NK-92 (cell line): Measurements from ENCODE around the gene LMO1.

ENCODE experiments used
- DNase-seq: peaks from one replicate; lab custom pipeline; 2025; ENCODE audit not compliant: unreplicated experiment; lab: John Stamatoyannopoulos, UW

Gene LMO1

DNA sequence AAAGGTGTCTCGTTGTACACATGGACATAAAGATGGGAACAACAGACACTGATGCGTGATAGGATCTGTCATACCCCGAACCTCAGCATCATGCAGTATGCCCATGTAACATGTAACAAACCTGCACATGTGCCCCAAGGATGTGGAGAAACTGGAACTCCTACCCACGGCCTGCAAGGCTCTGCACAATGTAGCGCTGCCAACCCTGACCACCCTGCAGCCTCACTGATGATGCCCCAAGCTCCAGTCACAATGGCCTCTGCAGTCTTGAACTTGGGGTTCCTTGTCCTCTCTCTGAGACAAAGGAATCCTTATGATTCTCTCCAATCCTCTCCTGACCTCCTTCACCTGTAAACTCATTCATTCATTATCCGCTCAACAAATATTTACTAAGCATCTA is 14.2 kb downstream of the LMO1 start:
- no peak for DNase-seq

DNA sequence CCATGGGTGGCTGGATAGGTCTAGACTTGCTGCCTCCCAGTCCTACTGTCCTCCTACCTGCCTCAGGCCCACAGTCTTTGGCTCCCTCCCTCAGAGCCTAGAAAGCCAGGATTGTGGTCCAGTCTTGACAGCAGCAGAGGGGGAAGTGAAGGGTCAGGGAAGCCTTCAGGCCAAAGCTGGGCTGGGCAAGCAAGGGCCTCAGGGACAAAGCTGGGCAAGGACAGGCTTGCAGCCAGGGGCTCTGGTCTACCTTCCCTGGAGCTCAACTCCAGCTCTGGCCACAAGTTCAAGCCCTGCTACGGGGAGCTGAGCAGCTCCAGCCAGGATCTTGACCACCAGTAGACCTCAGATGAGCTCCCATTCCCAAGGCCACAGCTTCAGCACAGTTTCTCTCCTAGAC is 14.9 kb downstream of the LMO1 start:
- DNase-seq = no peak

DNA sequence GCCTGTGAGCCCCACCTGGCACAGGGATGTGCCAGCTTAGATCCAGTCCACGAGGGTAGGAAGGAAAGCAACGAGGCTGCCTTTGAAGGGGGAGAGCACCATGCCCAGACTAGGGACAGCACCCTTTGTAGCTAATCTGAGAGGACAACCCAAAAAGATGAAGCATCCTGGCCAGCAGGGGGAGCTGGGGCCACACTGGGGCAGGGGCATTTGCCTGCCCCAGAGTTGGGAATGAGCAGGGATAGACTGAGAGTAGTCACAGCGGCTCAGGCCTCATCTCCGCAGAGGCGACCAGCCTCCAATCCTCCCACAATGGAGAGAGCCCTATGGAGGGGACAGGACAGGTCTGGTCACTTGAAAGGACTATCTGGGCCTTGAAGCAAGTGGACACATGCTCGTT is 16.4 kb downstream of the LMO1 start:
- DNase-seq = no peak

DNA sequence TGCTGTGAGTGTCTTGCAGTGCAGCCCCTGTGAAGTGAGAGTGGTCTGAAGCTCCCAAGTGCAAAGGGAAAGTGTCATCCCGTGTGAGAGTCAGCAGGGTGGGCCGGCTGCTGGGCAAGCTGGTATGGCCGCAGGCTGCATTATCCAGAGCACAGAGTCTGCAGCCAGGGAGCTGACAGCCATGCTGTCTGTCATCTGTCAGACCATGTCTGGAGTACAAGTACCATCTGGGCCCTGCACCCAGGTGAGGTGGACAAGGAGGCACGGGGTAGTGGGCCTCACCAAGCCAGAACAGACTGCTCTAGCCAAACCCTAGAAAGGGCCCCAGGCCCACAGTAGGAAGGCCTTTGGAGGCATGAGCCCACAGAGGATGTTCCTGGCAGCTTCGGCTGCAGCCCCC is 20.2 kb downstream of the LMO1 start:
- DNase-seq = no peak

DNA sequence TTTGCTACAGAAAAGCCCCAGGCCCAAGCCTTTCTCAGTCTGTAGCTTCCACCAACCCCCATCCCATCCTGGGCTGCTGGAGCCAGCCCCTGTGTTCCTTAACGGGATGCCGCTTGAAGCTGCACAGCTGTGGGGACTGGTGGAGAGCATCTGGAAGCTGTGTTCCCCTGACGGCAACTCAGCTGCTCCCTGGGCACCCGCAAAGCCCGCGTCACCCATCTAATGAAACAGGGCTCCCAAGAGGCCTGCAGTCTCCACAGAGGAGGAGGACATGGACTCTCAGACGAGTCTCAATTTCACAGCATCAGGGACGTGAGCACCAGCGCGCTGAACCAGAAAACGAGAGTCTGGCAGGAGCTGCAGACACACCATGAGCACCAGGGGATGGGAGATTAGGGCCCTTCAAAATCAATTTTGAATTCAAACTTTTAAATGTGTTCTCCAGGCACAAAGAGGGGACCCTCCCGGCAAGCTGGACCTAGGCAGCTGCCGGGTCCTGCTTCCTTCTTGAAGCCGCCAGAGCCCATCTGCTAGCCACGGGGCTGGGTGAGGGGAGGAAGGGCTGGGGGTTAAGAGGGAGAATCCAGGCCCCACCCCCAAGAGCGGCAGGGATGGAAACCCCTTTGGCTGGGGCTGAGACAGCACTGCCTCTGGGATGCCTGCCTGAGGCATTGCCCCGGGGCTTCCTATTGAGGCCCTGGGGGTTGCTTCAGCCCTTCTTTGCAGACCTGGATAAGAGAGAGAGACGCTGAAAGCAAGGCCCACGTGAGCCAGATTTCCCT is 21.0 kb downstream of the LMO1 start:
- DNase-seq = no peak

DNA sequence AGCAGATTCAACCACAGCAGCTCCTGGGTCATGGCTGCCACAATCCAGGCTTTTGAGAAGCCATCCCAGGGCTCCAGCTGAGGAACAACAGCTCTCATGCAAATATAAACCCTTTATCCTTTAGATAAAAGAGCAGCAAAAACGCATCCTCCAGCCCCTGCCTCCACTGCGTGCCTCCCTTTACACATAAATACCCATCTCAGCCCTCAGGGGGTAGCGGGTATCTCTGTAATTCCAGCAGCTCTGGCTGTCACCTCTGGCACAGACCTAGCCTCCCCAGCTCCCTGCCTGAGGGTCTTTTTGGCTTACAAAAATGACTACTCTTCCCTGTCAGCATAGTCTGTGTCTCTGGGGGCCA is 21.6 kb downstream of the LMO1 start:
- DNase-seq = no peak

DNA sequence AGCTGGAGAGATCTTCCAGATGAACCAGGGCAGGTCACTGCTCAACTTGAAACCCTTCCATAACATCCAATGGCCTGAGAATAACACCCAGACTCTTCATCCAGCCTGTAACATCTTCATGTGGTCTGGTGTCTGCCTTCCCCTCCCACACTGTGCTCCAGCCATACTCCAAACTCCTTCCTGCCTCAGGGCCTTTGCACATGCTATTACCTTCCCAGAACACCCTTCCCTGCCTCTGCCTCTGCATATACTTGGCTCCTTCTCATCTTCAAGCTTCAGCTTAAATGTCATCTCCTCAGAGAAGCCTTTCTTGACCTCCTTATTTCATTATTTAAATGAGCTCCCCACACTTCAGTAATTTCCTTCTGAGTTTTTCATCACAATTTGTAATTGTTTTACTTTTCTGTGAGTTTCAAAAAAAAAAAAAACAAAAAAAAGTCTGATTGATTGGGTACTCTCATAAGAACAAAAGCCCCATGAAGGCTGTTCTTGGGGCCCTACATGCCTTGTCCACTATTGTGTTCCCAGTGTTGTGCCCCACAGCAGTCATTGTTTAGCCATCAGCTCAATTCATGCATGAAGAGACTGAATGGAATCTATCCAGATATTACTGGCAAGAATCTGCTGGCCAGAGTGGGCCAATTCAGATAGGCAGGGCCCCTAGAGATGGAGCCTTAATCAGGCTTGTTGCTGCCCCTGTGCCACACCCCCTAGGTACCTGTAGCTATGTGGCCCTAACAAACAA is 22.1 kb downstream of the LMO1 start:
- DNase-seq = no peak

DNA sequence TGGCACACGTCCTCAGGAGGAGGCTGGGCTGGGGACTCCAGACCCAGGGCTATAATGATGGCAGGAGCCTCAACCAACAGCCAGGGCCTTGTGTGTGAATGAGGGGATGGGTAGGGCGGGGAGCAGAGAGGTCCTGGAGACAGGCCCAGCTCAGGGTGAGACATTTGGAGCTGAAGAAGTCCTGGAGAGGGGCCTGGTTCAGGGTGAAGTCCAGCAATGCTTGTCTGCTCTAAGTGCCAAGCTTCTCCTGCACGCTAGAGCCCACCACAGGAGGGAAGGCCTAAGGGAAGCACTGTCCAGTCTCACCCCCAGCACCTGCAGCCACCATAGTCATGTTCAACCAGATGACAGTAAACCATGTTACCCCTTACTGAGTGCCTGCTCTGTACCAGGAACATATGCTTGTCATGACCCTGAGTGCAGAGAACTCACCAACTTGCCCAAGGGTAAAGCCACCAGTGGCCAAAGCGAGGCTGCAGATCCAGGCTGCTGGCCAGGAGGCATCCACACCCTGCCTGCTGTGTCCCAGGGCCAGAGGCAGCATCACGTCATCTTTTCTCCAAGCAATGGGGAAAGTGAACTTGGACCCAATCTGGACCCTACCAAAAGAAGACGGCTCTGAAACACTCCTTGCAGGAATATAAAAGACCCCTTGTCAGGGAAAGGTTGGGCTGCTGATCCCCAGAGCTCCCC is 24.0 kb downstream of the LMO1 start:
- DNase-seq = no peak

DNA sequence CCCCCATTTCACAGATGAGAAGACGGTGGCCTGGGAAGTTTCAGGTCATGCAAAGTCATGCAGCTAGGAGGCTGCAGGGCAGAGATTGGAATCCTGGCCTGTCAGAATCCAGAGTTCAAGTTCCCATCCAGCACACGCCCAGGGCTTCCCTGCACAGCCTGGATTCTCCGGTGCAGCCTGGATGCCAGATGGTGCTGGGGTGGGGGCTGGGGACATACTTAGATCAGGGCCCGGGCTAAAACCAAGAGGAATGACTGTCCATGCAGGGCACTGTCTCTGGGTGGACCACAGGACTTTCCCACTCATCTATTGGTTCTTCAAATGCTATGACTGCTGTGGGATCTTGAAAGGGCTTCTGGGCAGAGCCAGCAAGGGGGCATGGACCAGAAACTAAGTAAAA is 24.6 kb downstream of the LMO1 start:
- DNase-seq = no peak

DNA sequence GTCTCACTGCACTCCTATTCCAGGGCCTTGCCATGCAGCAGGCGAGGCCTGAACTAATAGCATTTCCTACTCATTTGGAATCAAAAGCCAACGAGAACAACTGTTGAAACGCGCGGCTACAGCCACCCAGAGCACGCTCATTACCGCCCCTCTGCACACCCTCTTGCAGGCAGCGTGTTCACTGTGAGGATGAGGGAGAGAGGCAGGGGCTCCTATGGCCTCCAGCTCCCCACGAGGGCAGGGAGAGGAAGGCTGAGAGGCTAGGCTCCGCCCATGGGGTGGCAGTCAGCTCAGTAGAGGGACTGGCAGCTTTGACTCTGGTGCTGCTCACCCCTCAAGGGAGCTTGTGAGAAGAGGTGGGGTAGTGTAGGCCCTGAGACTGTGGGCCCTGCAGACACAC is 26.2 kb downstream of the LMO1 start:
- DNase-seq = no peak

DNA sequence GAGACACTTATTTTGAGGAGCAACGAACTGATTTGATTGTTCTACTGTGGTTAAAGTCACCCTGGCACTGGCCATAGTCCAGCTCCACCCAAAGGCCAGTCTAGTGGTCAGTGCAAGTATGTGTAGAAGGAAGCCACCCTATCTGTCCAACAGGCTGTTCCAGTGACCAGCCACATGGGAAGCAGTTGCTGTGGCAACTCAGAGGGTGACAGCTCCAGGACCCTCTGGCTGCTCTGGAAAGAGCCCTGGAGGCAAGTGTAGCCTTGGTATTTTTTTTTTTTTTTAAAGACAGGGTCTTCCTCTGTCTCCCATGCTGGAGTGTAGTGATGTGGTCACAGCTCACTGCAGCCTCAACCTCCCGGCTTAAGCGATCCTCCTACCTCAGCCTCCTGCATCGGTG is 27.8 kb downstream of the LMO1 start:
- no peak for DNase-seq

DNA sequence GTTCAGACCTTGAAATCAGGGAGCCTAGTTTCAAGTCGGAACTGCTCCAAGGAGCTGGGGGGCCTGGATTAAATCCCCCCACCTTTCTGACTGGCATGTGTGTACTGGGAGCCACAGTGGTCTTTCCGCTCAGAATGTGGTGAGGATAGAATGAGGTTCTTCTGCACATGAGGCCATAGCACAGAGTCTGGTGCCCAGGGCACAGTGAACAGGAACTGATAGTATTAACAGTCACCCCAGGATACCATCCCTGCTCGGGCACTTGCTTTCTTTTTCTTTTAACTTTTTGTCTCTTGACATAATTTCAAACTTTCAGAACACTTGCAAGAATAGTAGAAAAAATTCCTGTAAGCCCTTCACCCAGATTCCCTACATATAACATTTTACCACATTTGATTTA is 28.8 kb downstream of the LMO1 start:
- DNase-seq = no peak

DNA sequence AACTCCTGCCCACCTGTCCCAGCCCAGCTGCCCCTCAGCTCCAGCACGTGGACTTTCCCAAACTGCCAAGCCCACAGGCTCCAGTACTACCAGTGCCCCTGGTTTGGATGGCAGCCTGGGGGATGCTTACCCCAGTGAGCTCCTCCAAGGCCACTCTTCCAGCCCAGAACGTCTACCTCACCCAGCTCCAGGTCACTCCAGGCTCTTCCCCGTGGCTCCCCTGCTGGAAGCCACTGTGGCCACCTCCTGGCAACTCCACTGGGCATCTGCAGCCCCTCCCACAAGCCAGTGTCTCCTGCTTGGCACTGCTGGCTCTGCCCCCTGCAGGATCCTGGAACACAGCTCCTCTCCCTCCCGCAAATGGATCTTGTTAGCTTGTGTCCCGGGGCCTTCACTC is 29.3 kb downstream of the LMO1 start:
- no peak for DNase-seq

DNA sequence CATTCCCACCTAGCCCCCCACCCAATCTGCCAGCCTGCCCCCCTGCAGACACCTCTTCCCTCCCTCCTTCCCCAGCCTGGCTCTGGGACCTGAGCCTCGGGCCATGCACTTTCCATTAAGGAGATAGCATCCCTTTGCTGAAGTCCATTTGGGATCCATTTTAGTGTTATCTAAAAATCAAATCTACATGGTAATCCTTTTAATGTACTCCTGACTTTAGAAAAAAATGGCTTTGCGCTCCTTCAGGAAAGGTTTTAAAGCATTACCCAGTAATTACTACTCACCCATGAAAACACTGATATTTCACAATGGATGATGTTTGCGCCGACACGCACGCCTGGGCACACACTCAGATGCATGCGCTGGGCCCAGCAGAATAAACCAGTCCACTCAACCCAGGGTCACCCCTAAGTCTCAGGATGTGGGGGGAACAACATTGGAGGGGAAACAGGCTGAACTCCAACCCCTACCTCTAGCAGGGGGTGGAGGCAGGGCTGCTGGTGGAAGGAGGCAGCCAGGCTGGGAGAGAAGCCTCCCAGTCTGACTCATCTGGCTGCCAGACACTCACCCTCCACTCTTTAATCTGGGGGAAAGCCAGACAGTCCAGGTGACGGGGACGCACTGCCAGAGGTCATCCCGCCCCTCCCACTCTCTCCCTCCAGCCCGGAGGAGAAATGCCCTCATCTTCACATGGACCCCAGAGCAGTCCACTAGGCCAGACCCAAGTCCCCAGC is 29.8 kb downstream of the LMO1 start:
- DNase-seq = no peak

DNA sequence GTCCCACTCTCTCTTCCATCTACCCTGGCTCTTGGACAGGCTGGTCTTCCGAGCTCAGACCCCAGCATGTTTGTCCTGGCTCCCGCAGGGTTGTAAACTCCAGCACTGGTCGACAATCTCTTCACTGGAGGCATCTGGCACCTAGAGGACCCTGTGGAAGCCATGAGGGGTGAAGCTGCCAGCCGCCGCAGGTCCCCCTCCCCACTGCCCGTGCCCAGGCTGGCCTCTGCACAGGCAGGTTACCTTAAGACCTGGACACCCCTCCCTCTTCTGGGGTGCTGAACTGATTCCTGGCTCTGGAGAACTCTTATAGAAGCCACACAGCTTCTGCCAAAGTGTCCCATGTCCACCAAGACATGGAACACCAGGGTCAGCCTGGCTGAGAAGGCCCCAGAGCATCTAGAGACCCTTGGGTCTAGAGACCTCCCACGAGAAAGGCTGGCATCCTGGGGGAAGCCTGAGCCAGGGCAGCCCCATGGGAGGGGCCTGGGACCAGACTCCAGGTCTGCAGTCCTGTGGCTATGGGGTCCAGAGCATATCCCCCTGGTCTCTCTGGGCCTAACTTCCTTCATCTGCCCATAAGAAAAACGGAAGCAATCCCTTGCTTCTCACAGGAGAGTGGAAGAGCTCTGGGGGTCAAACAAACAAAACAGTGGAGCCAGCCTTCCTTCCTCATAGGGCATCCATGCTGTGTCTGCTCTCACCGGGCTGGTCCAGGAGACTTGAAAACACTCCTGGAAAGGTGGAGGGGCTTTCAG is 30.6 kb downstream of the LMO1 start:
- DNase-seq = no peak

DNA sequence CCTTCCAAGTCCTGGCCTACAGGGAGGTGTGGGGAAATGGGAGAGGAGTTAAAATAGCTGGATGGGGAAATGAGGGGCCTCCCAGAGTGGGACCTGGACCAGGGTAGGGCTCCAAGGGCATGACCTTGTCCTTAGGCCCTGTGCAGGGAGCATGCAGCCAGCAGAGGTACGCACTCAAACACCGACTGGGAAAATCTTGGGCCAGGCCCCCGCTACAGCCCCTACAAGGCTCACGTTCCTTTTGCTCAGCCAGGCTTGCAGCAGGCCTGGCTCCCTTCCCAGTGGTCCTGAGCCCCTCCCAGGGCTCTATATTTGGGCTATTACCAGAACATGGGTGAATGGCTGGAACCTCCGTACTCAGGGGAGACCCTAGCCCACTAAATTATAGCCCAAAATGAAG is 31.3 kb downstream of the LMO1 start:
- no peak for DNase-seq

DNA sequence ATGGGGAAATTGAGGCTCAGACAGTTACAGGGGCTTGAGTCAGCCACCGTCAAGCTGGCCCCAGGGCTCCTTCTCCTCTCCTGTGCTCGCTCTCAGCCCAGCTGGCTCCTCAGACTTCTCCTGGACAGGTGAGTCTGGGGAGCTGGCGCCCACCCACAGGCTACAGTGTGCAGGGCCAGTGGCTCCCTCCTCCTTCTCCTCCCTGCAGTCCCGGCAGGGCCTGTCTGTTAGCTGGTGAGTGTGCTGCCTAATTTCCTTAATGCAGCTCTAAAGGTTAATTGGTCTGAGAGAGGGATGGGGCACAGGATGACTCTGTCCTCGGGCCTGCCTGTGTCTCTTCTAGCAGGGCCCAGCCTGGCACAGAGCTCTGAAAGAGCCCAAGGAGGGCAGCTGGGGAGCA is 31.7 kb downstream of the LMO1 start:
- DNase-seq = no peak

DNA sequence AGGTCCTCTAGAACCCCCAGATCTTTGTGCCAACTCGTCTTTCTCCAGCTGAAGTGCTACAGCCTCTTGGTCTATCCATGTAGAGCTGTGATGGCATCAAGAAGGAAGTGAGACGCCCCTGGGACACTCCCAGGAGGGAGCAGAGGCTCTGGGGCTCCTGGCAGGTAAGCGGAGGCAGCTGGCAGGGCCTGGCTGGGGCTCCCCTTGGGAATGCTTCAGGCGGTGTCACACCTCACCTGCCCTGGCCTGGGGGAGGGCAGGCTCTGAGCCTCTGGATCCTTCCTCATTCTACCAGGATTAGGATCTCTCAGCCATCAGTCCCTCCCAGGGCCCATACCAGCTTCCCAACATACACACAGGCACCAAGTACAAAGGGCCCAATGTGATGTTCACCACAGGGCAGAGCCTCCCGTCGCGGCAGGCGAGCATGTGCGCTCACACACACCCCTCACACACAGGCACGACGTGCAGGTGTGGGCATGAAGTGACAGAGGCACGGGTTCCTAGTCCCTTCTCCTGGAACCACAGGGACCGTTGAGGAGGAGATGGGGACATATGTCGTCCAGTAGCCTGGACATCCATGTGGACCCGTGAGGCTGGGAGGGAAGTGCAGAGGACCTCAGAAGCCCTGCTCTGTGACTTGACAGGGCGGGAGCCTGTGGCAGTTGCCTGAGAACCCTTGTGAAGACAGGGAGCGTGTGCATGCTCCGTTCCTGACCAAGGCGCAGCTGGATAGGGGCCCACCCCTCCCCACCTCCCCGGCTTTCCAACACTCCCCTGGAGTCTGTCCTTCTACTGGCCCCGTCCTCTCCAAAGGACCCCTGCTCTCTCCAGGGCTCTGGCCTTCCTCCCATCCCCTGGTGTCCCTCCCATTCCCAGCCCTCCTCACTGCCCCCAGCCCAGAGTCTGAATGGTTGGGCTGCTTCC is 32.5 kb downstream of the LMO1 start:
- DNase-seq = no peak

DNA sequence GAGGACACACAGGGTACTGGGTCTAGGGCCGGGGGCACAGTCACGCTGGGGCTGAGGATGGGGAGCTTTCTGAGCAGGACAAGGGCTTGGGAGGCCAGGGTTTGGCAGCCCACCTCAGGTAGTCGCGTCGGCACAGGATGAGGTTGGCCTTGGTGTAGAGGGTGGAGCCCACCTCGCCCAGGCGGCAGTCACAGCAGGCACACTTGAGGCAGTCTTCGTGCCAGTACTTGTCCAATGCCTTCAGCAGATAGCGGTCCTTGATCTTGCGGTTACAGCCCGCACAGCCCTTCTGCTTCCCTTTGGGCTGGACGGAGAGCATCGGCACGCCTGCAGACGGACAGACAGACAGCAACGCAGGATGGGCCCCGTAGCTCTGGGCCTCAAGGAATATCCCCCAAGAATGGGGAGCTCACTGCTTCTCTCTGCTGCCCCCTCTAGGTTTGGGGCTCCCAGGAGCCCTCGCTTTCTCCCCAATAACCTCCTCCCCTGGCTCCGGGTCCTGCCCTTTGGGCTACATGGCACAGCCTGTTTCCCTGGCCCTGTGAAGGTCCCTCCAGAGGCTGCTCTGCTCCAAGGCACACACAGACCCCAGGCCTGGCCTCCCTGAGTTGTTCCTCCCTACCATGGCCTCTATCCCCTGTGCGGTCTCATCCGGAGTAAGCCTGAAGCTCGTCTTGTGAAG is 33.4 kb downstream of the LMO1 start:
- no peak for DNase-seq
